ENCODE data around the gene NUDT3. TPM values are rescaled to one million over a fixed set of nuclear protein-coding genes. Genes with fewer than 3 reads are reported as not detected.

The NUDT3 gene
- total and polyA plus RNA-seq, 9 donors = 16.0 to 60.7 (median 50.2) TPM

GRCh38 chr6:34300332-34300751, 92.1 kb downstream of the NUDT3 start:
- no peak for DNase-seq
- Histone ChIP-seq H3K36me3 (no peaks in the 10 kb centered on the region), H3K9me3 (peaks cover 0 to 4% of the 10 kb centered on the region in 2 donors), H3K27me3 (no peaks in the 10 kb centered on the region), H3K27ac (no peak overlapping the region), H3K4me3 (no peak overlapping the region), H3K4me1 (ENCODE audit: insufficient read depth) (peaks cover 6% of the 10 kb centered on the region)
- no peak for TF ChIP-seq CTCF (IDR thresholded peaks at IDR 0.05)
- TF ChIP-seq EP300 (IDR thresholded peaks at IDR 0.05) = no peak
- no peak for TF ChIP-seq POLR2A (IDR thresholded peaks at IDR 0.05)
- 78 to 88% (median 81%) methylated on average over 1 of the region's 1 CpG for WGBS, 3 donors
- intact Hi-C loops (cut with DNase I) = no loop called here

- Histone ChIP-seq H3K36me3 (no peaks in the 10 kb centered on the region), H3K27me3 (no peaks in the 10 kb centered on the region), H3K9me3 (peaks cover 0 to 4% of the 10 kb centered on the region in 2 donors), H3K4me3 (no peak overlapping the region), H3K4me1 (ENCODE audit: insufficient read depth) (peaks cover 5% of the 10 kb centered on the region), H3K27ac (no peak overlapping the region)
- intact Hi-C loops (cut with DNase I) = no loop called here
- DNase-seq = no peak
- TF ChIP-seq CTCF (IDR thresholded peaks at IDR 0.05) (no peak), POLR2A (IDR thresholded peaks at IDR 0.05) (no peak), EP300 (IDR thresholded peaks at IDR 0.05) (no peak)
- WGBS, 3 donors = 71 to 77% (median 74%) methylated on average over 2 of the region's 2 CpGs
Measured at GRCh38 chr6:34298941-34299340, 93.5 kb downstream of the NUDT3 start.

GRCh38 chr6:34295721-34296120, 96.7 kb downstream of the NUDT3 start:
- no peaks in the 10 kb centered on the region for H3K4me1 ChIP-seq (ENCODE audit: insufficient read depth)
- 67 to 72% (median 68%) methylated on average over 3 of the region's 3 CpGs for WGBS, 3 donors
- intact Hi-C loops (cut with DNase I) = no loop called here
- no peaks in the 10 kb centered on the region for H3K36me3 ChIP-seq
- no peaks in the 10 kb centered on the region for H3K27me3 ChIP-seq
- H3K27ac ChIP-seq = no peak overlapping the region
- H3K9me3 ChIP-seq = no peaks in the 10 kb centered on the region
- no peak for DNase-seq
- no peak overlapping the region for H3K4me3 ChIP-seq
- TF ChIP-seq EP300 (IDR thresholded peaks at IDR 0.05) = no peak
- TF ChIP-seq CTCF (IDR thresholded peaks at IDR 0.05) = no peak
- no peak for TF ChIP-seq POLR2A (IDR thresholded peaks at IDR 0.05)

GRCh38 chr6:34292954-34293353, 99.5 kb downstream of the NUDT3 start:
- Histone ChIP-seq H3K9me3 (no peaks in the 10 kb centered on the region), H3K4me1 (ENCODE audit: insufficient read depth) (no peaks in the 10 kb centered on the region), H3K27me3 (no peaks in the 10 kb centered on the region), H3K36me3 (no peaks in the 10 kb centered on the region), H3K4me3 (no peak overlapping the region), H3K27ac (no peak overlapping the region)
- intact Hi-C loops (cut with DNase I) = no loop called here
- no peak for DNase-seq
- TF ChIP-seq CTCF (IDR thresholded peaks at IDR 0.05) (no peak), POLR2A (IDR thresholded peaks at IDR 0.05) (no peak), EP300 (IDR thresholded peaks at IDR 0.05) (no peak)
- WGBS, 3 donors = 96 to 98% (median 97%) methylated on average over 3 of the region's 3 CpGs

Measured in ovary (tissue), 9 donors.